HG02798 (cell line): Measurements from ENCODE around the gene IL17REL.

Source experiments
- ATAC-seq: cut with Tn5 transposase; IDR thresholded peaks from one replicate; pipeline ENCODE4 v1.9.1; 2021; ENCODE audit warnings: mild to moderate bottlenecking; ENCODE audit not compliant: unreplicated experiment, poor library complexity

Gene IL17REL

GRCh38 chr22:49960159-49961004, 52.2 kb downstream of the IL17REL start, which contains the start of gene PIM3:
PIM3 (plus strand) TSS chr22:49960772; CDS start chr22:49960948, 176 bp downstream.
- ATAC-seq = peak; percentile 76

GRCh38 chr22:49959782-49960158, 52.8 kb downstream of the IL17REL start:
- ATAC-seq = no peak

- ATAC-seq = no peak
These were observed 53.4 kb downstream of the IL17REL start for GRCh38 chr22:49958931-49959781.

GRCh38 chr22:49958366-49958921, 54.1 kb downstream of the IL17REL start:
- ATAC-seq = no peak

- ATAC-seq = no peak
These were observed 54.7 kb downstream of the IL17REL start for GRCh38 chr22:49957826-49958365.

GRCh38 chr22:49956914-49957825, 55.4 kb downstream of the IL17REL start:
- ATAC-seq = no peak

- no peak for ATAC-seq
These were observed 56.2 kb downstream of the IL17REL start for GRCh38 chr22:49956418-49956770.

GRCh38 chr22:49955581-49956417, 56.8 kb downstream of the IL17REL start:
- ATAC-seq = no peak

- no peak for ATAC-seq
These were observed 57.5 kb downstream of the IL17REL start for GRCh38 chr22:49954991-49955580.

- no peak for ATAC-seq
These were observed 58.2 kb downstream of the IL17REL start for GRCh38 chr22:49954354-49954753.

- ATAC-seq = no peak
These were observed 58.8 kb downstream of the IL17REL start for GRCh38 chr22:49953680-49954344.

GRCh38 chr22:49953027-49953679, 59.4 kb downstream of the IL17REL start:
- ATAC-seq = no peak

GRCh38 chr22:49951986-49952896, 60.3 kb downstream of the IL17REL start:
- no peak for ATAC-seq

- ATAC-seq = no peak
These were observed 60.9 kb downstream of the IL17REL start for GRCh38 chr22:49951678-49951985.

GRCh38 chr22:49951000-49951677, 61.4 kb downstream of the IL17REL start:
- no peak for ATAC-seq

- no peak for ATAC-seq
These were observed 62.1 kb downstream of the IL17REL start for GRCh38 chr22:49950396-49950994.
